Measurements from ENCODE around the gene HTR3C.

Gene HTR3C

DNA sequence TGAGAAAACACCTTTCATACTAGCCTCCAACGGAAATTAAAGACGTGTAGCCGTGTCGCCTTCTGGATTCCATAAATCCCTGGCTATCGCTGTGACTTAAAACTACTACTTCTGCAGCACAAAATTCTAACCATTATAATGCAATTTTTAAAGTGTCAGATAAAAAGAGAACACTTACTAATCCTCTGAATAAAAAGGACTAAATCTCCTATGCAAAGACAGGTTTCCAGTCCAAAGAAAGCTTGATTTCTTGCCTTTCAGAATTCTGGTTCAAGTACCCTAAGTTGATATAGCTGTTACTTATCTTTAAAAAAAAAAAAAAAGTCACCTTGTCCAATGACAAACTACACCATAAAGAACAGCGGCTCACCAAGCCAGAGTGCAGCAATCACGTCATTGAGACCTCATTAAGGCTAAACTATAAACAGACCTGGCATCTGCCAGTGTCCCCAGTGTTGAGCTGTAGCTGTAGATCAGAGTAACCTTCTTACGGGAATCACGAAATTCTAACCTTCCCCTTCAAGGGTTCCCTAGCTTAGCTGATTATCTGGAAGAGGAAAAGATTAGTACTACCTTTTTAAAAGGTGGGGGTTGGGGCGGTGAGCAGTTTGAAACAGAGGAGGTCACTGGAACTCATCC is 37.3 kb upstream of the HTR3C start:
- no peaks in the 10 kb centered on the region for H3K4me1 ChIP-seq (ENCODE audit: control insufficient read depth, insufficient read depth, low read length)
- H3K36me3 ChIP-seq (ENCODE audit: control insufficient read depth in 2 of 2, insufficient read depth in 1 of 2, low read length in 2 of 2), result peaks cover 0 to 33% of the 10 kb centered on the region in 2 experiments; a peak in 2 of 3 replicates
- TF ChIP-seq ZNF629 (tag by site-specific recombination; IDR thresholded peaks at IDR 0.05) (peak; percentile 92), TRIM28 (IDR thresholded peaks at IDR 0.05; ENCODE audit: borderline replicate concordance, low read length) (peak; percentile 73), ZNF121 (tag by site-specific recombination; IDR thresholded peaks at IDR 0.05) (no peak), ZNF416 (tag by site-specific recombination; IDR thresholded peaks at IDR 0.05) (no peak), ZNF654 (tag by site-specific recombination; IDR thresholded peaks at IDR 0.05; ENCODE audit: low read depth) (no peak), ZNF341 (tag by site-specific recombination; IDR thresholded peaks at IDR 0.05; ENCODE audit: low read depth) (0 out of 2 replicates have a peak, but pooled peaks have one; percentile 26), ZSCAN16 (tag by site-specific recombination; IDR thresholded peaks at IDR 0.05) (no peak), ZNF501 (tag by site-specific recombination; IDR thresholded peaks at IDR 0.05) (0 out of 2 replicates have a peak, but pooled peaks have one; percentile 15), ZNF138 (tag by site-specific recombination; IDR thresholded peaks at IDR 0.05; ENCODE audit: borderline replicate concordance) (no peak), KLF16 (tag by site-specific recombination; IDR thresholded peaks at IDR 0.05) (no peak), ZNF169 (tag by site-specific recombination; IDR thresholded peaks at IDR 0.05) (no peak), ZBTB48 (tag by site-specific recombination; IDR thresholded peaks at IDR 0.05) (0 out of 2 replicates have a peak, but pooled peaks have one; percentile 60), ZNF423 (tag by site-specific recombination; IDR thresholded peaks at IDR 0.05) (no peak), SP7 (tag by site-specific recombination; IDR thresholded peaks at IDR 0.05) (peak; percentile 52), ZBTB21 (tag by site-specific recombination; IDR thresholded peaks at IDR 0.05) (peak; percentile 65), ZBTB8A (tag by site-specific recombination; IDR thresholded peaks at IDR 0.05) (peak; percentile 12; the same call in 1 of the 2 replicates), ZNF155 (tag by site-specific recombination; IDR thresholded peaks at IDR 0.05) (no peak), ZNF830 (tag by site-specific recombination; IDR thresholded peaks at IDR 0.05; ENCODE audit: low read depth) (no peak), ZBTB17 (tag by site-specific recombination; IDR thresholded peaks at IDR 0.05) (peak; percentile 29; the same call in 1 of the 2 replicates), FEZF1 (tag by site-specific recombination; IDR thresholded peaks at IDR 0.05) (peak; percentile 59), ZNF660 (tag by site-specific recombination; IDR thresholded peaks at IDR 0.05) (peak; percentile 55; the same call in 1 of the 2 replicates), ZNF571 (tag by site-specific recombination; IDR thresholded peaks at IDR 0.05) (no peak)
- TF ChIP-seq, protein P1, sequence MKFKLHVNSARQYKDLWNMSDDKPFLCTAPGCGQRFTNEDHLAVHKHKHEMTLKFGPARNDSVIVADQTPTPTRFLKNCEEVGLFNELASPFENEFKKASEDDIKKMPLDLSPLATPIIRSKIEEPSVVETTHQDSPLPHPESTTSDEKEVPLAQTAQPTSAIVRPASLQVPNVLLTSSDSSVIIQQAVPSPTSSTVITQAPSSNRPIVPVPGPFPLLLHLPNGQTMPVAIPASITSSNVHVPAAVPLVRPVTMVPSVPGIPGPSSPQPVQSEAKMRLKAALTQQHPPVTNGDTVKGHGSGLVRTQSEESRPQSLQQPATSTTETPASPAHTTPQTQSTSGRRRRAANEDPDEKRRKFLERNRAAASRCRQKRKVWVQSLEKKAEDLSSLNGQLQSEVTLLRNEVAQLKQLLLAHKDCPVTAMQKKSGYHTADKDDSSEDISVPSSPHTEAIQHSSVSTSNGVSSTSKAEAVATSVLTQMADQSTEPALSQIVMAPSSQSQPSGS (tag by site-specific recombination; IDR thresholded peaks at IDR 0.05; ENCODE audit: low read depth), result peak; percentile 81
- TF ChIP-seq, protein P2, sequence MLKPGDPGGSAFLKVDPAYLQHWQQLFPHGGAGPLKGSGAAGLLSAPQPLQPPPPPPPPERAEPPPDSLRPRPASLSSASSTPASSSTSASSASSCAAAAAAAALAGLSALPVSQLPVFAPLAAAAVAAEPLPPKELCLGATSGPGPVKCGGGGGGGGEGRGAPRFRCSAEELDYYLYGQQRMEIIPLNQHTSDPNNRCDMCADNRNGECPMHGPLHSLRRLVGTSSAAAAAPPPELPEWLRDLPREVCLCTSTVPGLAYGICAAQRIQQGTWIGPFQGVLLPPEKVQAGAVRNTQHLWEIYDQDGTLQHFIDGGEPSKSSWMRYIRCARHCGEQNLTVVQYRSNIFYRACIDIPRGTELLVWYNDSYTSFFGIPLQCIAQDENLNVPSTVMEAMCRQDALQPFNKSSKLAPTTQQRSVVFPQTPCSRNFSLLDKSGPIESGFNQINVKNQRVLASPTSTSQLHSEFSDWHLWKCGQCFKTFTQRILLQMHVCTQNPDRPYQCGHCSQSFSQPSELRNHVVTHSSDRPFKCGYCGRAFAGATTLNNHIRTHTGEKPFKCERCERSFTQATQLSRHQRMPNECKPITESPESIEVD (tag by site-specific recombination; IDR thresholded peaks at IDR 0.05), result peak; percentile 72
- TF ChIP-seq, protein P3, sequence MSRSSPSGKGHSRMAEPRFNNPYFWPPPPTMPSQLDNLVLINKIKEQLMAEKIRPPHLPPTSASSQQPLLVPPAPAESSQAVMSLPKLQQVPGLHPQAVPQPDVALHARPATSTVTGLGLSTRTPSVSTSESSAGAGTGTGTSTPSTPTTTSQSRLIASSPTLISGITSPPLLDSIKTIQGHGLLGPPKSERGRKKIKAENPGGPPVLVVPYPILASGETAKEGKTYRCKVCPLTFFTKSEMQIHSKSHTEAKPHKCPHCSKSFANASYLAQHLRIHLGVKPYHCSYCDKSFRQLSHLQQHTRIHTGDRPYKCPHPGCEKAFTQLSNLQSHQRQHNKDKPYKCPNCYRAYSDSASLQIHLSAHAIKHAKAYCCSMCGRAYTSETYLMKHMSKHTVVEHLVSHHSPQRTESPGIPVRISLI (tag by site-specific recombination; IDR thresholded peaks at IDR 0.05), result peak; percentile 76
- TF ChIP-seq, protein P4, sequence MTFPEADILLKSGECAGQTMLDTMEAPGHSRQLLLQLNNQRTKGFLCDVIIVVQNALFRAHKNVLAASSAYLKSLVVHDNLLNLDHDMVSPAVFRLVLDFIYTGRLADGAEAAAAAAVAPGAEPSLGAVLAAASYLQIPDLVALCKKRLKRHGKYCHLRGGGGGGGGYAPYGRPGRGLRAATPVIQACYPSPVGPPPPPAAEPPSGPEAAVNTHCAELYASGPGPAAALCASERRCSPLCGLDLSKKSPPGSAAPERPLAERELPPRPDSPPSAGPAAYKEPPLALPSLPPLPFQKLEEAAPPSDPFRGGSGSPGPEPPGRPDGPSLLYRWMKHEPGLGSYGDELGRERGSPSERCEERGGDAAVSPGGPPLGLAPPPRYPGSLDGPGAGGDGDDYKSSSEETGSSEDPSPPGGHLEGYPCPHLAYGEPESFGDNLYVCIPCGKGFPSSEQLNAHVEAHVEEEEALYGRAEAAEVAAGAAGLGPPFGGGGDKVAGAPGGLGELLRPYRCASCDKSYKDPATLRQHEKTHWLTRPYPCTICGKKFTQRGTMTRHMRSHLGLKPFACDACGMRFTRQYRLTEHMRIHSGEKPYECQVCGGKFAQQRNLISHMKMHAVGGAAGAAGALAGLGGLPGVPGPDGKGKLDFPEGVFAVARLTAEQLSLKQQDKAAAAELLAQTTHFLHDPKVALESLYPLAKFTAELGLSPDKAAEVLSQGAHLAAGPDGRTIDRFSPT (tag by site-specific recombination; IDR thresholded peaks at IDR 0.05), result 0 out of 2 replicates have a peak, but pooled peaks have one; percentile 38
- TF ChIP-seq, protein P5, sequence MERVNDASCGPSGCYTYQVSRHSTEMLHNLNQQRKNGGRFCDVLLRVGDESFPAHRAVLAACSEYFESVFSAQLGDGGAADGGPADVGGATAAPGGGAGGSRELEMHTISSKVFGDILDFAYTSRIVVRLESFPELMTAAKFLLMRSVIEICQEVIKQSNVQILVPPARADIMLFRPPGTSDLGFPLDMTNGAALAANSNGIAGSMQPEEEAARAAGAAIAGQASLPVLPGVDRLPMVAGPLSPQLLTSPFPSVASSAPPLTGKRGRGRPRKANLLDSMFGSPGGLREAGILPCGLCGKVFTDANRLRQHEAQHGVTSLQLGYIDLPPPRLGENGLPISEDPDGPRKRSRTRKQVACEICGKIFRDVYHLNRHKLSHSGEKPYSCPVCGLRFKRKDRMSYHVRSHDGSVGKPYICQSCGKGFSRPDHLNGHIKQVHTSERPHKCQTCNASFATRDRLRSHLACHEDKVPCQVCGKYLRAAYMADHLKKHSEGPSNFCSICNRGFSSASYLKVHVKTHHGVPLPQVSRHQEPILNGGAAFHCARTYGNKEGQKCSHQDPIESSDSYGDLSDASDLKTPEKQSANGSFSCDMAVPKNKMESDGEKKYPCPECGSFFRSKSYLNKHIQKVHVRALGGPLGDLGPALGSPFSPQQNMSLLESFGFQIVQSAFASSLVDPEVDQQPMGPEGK (tag by site-specific recombination; IDR thresholded peaks at IDR 0.05), result no peak
- TF ChIP-seq, protein P6, sequence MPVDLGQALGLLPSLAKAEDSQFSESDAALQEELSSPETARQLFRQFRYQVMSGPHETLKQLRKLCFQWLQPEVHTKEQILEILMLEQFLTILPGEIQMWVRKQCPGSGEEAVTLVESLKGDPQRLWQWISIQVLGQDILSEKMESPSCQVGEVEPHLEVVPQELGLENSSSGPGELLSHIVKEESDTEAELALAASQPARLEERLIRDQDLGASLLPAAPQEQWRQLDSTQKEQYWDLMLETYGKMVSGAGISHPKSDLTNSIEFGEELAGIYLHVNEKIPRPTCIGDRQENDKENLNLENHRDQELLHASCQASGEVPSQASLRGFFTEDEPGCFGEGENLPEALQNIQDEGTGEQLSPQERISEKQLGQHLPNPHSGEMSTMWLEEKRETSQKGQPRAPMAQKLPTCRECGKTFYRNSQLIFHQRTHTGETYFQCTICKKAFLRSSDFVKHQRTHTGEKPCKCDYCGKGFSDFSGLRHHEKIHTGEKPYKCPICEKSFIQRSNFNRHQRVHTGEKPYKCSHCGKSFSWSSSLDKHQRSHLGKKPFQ (tag by site-specific recombination; IDR thresholded peaks at IDR 0.05), result no peak
- H3K9me3 ChIP-seq (ENCODE audit: control insufficient read depth, insufficient read depth, low read depth, low read length), result no peaks in the 10 kb centered on the region
- H3K4me3 ChIP-seq (ENCODE audit: low read depth, low read length), result no peak overlapping the region; the same call in 1 of the 2 replicates
- ChIA-PET CTCF (interaction anchor here (0.7 to 1.9 kb wide), 6 partner anchors 9 to 120 kb away, joined by 3 to 16 read pairs (median 5); no protein-coding TSS in a partner anchor), POLR2A (interaction anchor here (1.5 kb wide), 1 partner anchor 140 kb away, joined by 3 read pairs; no protein-coding TSS in a partner anchor)
- no peak overlapping the region for H3K27ac ChIP-seq (ENCODE audit: extremely low read depth, low read depth, low read length)

Data from HEK293 (cell line).